ENCODE data around the gene ABHD16B.
"Not testable (repeated sequence)": the region's sequence is repeated elsewhere in the genome, so short reads cannot be mapped to it uniquely, and the experiment has no call there.

The ABHD16B gene

GRCh38 chr20:63856098-63856511 is 5.2 kb upstream of the ABHD16B start:
- DNase-seq = no peak

- peak in 1 of 2 experiments; percentile 19 for DNase-seq
These were observed 3.4 kb upstream of the ABHD16B start for GRCh38 chr20:63857764-63858392.

GRCh38 chr20:63858393-63859165 is 2.7 kb upstream of the ABHD16B start:
- peak in 1 of 2 experiments; percentile 20 for DNase-seq

- no peak for DNase-seq
These were observed 2.1 kb upstream of the ABHD16B start for GRCh38 chr20:63859166-63859699.

- no peak for DNase-seq
These were observed 810 bp upstream of the ABHD16B start for GRCh38 chr20:63860325-63861051.

GRCh38 chr20:63861981-63862901 is 943 bp downstream of the ABHD16B start:
- no peak for DNase-seq

GRCh38 chr20:63863021-63863797 is 1.9 kb downstream of the ABHD16B start:
- no peak for DNase-seq

GRCh38 chr20:63863798-63864544 is 2.7 kb downstream of the ABHD16B start:
- peak; percentile 79 to 82 for DNase-seq

GRCh38 chr20:63864545-63864977 is 3.3 kb downstream of the ABHD16B start:
- DNase-seq = no peak

- DNase-seq = peak; percentile 98 to 99
These were observed 3.8 kb downstream of the ABHD16B start, which contains the start of gene TPD52L2 for GRCh38 chr20:63864978-63865640. Gene TPD52L2, plus strand, starts transcription at chr20:63865270. Its CDS starts 96 bp downstream, at chr20:63865366.

GRCh38 chr20:63867042-63867441 is 5.7 kb downstream of the ABHD16B start:
- not testable (repeated sequence) for DNase-seq

- DNase-seq = no peak
These were observed 7.0 kb downstream of the ABHD16B start for GRCh38 chr20:63868264-63868663.

GRCh38 chr20:63873477-63873971 is 12.2 kb downstream of the ABHD16B start:
- DNase-seq = peak; percentile 53 to 65

GRCh38 chr20:63874241-63874640 is 12.9 kb downstream of the ABHD16B start:
- DNase-seq = not testable (repeated sequence)

GRCh38 chr20:63876489-63877036 is 15.3 kb downstream of the ABHD16B start:
- no peak for DNase-seq

- no peak for DNase-seq
These were observed 16.6 kb downstream of the ABHD16B start for GRCh38 chr20:63877755-63878470.

GRCh38 chr20:63878899-63879663 is 17.8 kb downstream of the ABHD16B start:
- DNase-seq = no peak

GRCh38 chr20:63880901-63881300 is 19.6 kb downstream of the ABHD16B start:
- DNase-seq = not testable (repeated sequence)

Measured in activated CD4-positive, alpha-beta T cell treated with anti-CD3 and anti-CD28 coated beads, Interleukin-2, amount 50 U/mL, for 48 hours (primary cell).